GM12878 (cell line): ENCODE results near the gene OPRD1. TPM values are rescaled to one million over a fixed set of nuclear protein-coding genes. Genes with fewer than 3 reads are reported as not detected.

Source experiments
- DPF2 ChIP-seq: fragments of 450-650 bp; IDR thresholded peaks from 2 replicates; pipeline ENCODE4 v1.6.1; 2017; ENCODE audit warnings: mild to moderate bottlenecking
- EP300 ChIP-seq, 2 experiments: fragments of 150-350 bp in 1 of 2; IDR thresholded peaks; 2 replicates each; pipeline ENCODE4 v1.6.1; 2011 to 2012; ENCODE audit warnings: low read depth in 2 of 2, low read length in 2 of 2, borderline replicate concordance in 1 of 2, improper control_type of control experiment in 1 of 2, inconsistent platforms in 1 of 2; ENCODE audit not compliant: control insufficient read depth in 1 of 2
- JUNB ChIP-seq: IDR thresholded peaks from 2 replicates; pipeline ENCODE4 v1.6.1; 2016; ENCODE audit warnings: antibody characterized with exemption, mild to moderate bottlenecking
- KDM1A ChIP-seq: fragments of 200-600 bp; sonication (generic); IDR thresholded peaks from 2 replicates; pipeline ENCODE4 v1.6.1; 2016; ENCODE audit warnings: borderline replicate concordance
- LARP7 ChIP-seq: fragments of 450-650 bp; IDR thresholded peaks from 2 replicates; pipeline ENCODE4 v1.6.1; 2017; ENCODE audit warnings: mild to moderate bottlenecking
- MAX ChIP-seq: IDR thresholded peaks from 2 replicates; pipeline ENCODE4 v1.6.1; 2012; ENCODE audit warnings: low read depth, low read length, improper control_type of control experiment
- NBN ChIP-seq: fragments of 450-650 bp; IDR thresholded peaks from 2 replicates; pipeline ENCODE4 v1.6.1; 2016
- NR2F1 ChIP-seq: fragments of 450-650 bp; conservative IDR thresholded peaks from 2 replicates; pipeline ENCODE4 v1.6.1; 2017; ENCODE audit warnings: mild to moderate bottlenecking
- NRF1 ChIP-seq: conservative IDR thresholded peaks from 2 replicates; pipeline ENCODE4 v1.6.1; 2011; ENCODE audit warnings: mild to moderate bottlenecking, low read depth, low read length, improper control_type of control experiment
- POU2F2 ChIP-seq: IDR thresholded peaks from 3 replicates; pipeline ENCODE4 v1.6.1; 2011; ENCODE audit warnings: low read depth, mild to moderate bottlenecking, low read length, borderline replicate concordance
- RELB ChIP-seq: fragments of 450-650 bp; IDR thresholded peaks from 2 replicates; pipeline ENCODE4 v1.6.1; 2017; ENCODE audit warnings: low read depth, mild to moderate bottlenecking, moderate library complexity
- REST ChIP-seq: IDR thresholded peaks from 2 replicates; pipeline ENCODE4 v1.6.1; 2012; ENCODE audit warnings: mild to moderate bottlenecking, low read depth, low read length
- SIN3A ChIP-seq: IDR thresholded peaks from 2 replicates; pipeline ENCODE4 v1.6.1; 2012; ENCODE audit warnings: low read depth, low read length, improper control_type of control experiment
- SUPT20H ChIP-seq: IDR thresholded peaks from 2 replicates; pipeline ENCODE4 v1.6.1; 2011; ENCODE audit warnings: low read depth, mild to moderate bottlenecking, low read length, moderate library complexity, borderline replicate concordance; ENCODE audit not compliant: control insufficient read depth
- USF1 ChIP-seq: IDR thresholded peaks from 2 replicates; pipeline ENCODE4 v1.6.1; 2011; ENCODE audit warnings: borderline replicate concordance, low read depth, mild to moderate bottlenecking, moderate library complexity, mixed read lengths, low read length; ENCODE audit not compliant: insufficient read depth; ENCODE audit errors: extremely low read length
- ZNF217 ChIP-seq: fragments of 450-650 bp; IDR thresholded peaks from 2 replicates; pipeline ENCODE4 v1.6.1; 2017; ENCODE audit warnings: antibody characterized with exemption, mild to moderate bottlenecking
- ZNF687 ChIP-seq: fragments of 450-650 bp; IDR thresholded peaks from 2 replicates; pipeline ENCODE4 v1.6.1; 2017; ENCODE audit warnings: mild to moderate bottlenecking, moderate library complexity
- polyA plus RNA-seq, 11 experiments: library from polyadenylated mRNA; depleted of rRNA in 4 of 11; unstranded in 6 of 11; stranded (reverse) in 5 of 11; fragments of >200 nt; fragmentation: Nextera tagmentation in 4 of 11; fragmentation: Illumina TruSeq in 1 of 11; extraction: Ambion mirVana in 4 of 11; extraction: Trizol in 1 of 11; gene quantifications; 1 replicate in 1 of 11; 2 replicates in 10 of 11; pipeline versions ENCODE4 v1.2.1 to v1.2.3, GENCODE V29; 2011 to 2016; ENCODE audit warnings: inconsistent platforms in 2 of 11, missing spikeins in 2 of 11, low read depth in 1 of 11
- total RNA-seq, 4 experiments: library from RNA; depleted of rRNA in 3 of 4; stranded (reverse); fragments of >200 nt in 3 of 4; fragmentation: Illumina TruSeq in 1 of 4; extraction: Trizol in 1 of 4; gene quantifications; 2 replicates each; pipeline versions ENCODE4 v1.2.1 to v1.2.3, GENCODE V29; 2013 to 2021

The OPRD1 gene
- total and polyA plus RNA-seq, 10 of the 15 experiments (the other 5 are each of a cell fraction or from before 2014, with no cell fraction given) = 0.02 TPM; not detected in 8

- TF ChIP-seq ZNF687 (0 out of 2 replicates have a peak, but pooled peaks have one; percentile 39), NRF1 (peak; percentile 45), EP300 (IDR thresholded peaks at IDR 0.05; ENCODE audit: borderline replicate concordance in 1 of 2, control insufficient read depth in 1 of 2, low read depth in 2 of 2, low read length in 2 of 2) (no peak), SIN3A (peak; percentile 34; the same call in 1 of the 2 replicates), USF1 (peak; percentile 70), NBN (no peak), REST (peak; percentile 46; the same call in 1 of the 2 replicates), MAX (peak; percentile 49), SUPT20H (no peak), RELB (0 out of 2 replicates have a peak, but pooled peaks have one; percentile 21), POU2F2 (no peak), DPF2 (peak; percentile 84), LARP7 (peak; percentile 93), ZNF217 (0 out of 2 replicates have a peak, but pooled peaks have one; percentile 53), KDM1A (no peak), NR2F1 (peak; percentile 44), JUNB (no peak)
Observed at GRCh38 chr1:28914228-28915030, 102.5 kb downstream of the OPRD1 start, which contains the start of gene EPB41 (continued).
